Smooth muscle cell (in vitro differentiated cells): ENCODE measurements around the gene MISP. TPM values are rescaled to one million over a fixed set of nuclear protein-coding genes. Genes with fewer than 3 reads are reported as not detected.

Experiments
- DNase-seq: peaks from one replicate; lab custom pipeline; 2025; ENCODE audit not compliant: unreplicated experiment; lab: John Stamatoyannopoulos, UW
- H2AFZ ChIP-seq: fragments of 200-600 bp; sonication (generic); 2 replicates; pipeline ENCODE4 v1.6.0; 2016; ENCODE audit warnings: antibody characterized with exemption, low read depth, mild to moderate bottlenecking
- H3F3A ChIP-seq: fragments of 200-600 bp; sonication (generic); 2 replicates; pipeline ENCODE4 v1.6.0; 2017; ENCODE audit warnings: antibody characterized with exemption, low read depth
- H3K27ac ChIP-seq: fragments of 200-600 bp; sonication (generic); 2 replicates; pipeline ENCODE4 v1.5.1; 2016; ENCODE audit warnings: low read depth, mild to moderate bottlenecking
- H3K27me3 ChIP-seq: fragments of 200-600 bp; sonication (generic); 2 replicates; pipeline ENCODE4 v1.6.1; 2016; ENCODE audit warnings: low read depth, mild to moderate bottlenecking
- H3K36me3 ChIP-seq: fragments of 200-600 bp; sonication (generic); 2 replicates; pipeline ENCODE4 v1.5.1; 2016; ENCODE audit warnings: low read depth
- H3K4me1 ChIP-seq: fragments of 200-600 bp; sonication (generic); 2 replicates; pipeline ENCODE4 v1.5.1; 2016; ENCODE audit warnings: low read depth
- H3K4me2 ChIP-seq: fragments of 200-600 bp; sonication (generic); 2 replicates; pipeline ENCODE4 v1.6.0; 2016; ENCODE audit warnings: mild to moderate bottlenecking
- H3K4me3 ChIP-seq: fragments of 200-600 bp; sonication (generic); 2 replicates; pipeline ENCODE4 v1.5.1; 2016; ENCODE audit warnings: mild to moderate bottlenecking
- H3K79me2 ChIP-seq: fragments of 200-600 bp; sonication (generic); 2 replicates; pipeline ENCODE4 v1.6.0; 2016; ENCODE audit warnings: low read depth, mild to moderate bottlenecking
- H3K9ac ChIP-seq: fragments of 200-600 bp; sonication (generic); 2 replicates; pipeline ENCODE4 v1.6.0; 2016; ENCODE audit warnings: low read depth
- H3K9me3 ChIP-seq: fragments of 200-600 bp; sonication (generic); replicated peaks from 2 replicates; pipeline ENCODE4 v1.5.1; 2016; ENCODE audit warnings: low read depth
- H4K20me1 ChIP-seq: fragments of 200-600 bp; sonication (generic); 2 replicates; pipeline ENCODE4 v1.6.0; 2016; ENCODE audit warnings: low read depth
- WGBS: methylation state at CpG from one replicate; pipeline ENCODE4 v1.1.7; 2016; ENCODE audit warnings: low lambda C conversion rate; 5-methylcytosine and 5-hydroxymethylcytosine counted together
- polyA plus RNA-seq: library from polyadenylated mRNA; unstranded; fragments of >200 nt; fragmentation: Nextera tagmentation; extraction: Ambion mirVana; gene quantifications from 2 replicates; pipeline ENCODE4 v1.2.1, GENCODE V29; 2016
- total RNA-seq: library from RNA; depleted of rRNA; stranded (reverse); fragments of >200 nt; gene quantifications from 2 replicates; pipeline ENCODE4 v1.2.3, GENCODE V29; 2014
- TF ChIP-seq, protein P1 (sequence below): fragments of 200-600 bp; sonication (generic); IDR thresholded peaks from 2 replicates; pipeline ENCODE4 v1.5.1; 2017; ENCODE audit warnings: borderline replicate concordance, mild to moderate bottlenecking, antibody characterized with exemption; ENCODE audit not compliant: insufficient read depth, poor library complexity, severe bottlenecking

MISP gene
- total and polyA plus RNA-seq, 2 experiments from 2014 or later, result 1.2 to 1.7 TPM

DNA sequence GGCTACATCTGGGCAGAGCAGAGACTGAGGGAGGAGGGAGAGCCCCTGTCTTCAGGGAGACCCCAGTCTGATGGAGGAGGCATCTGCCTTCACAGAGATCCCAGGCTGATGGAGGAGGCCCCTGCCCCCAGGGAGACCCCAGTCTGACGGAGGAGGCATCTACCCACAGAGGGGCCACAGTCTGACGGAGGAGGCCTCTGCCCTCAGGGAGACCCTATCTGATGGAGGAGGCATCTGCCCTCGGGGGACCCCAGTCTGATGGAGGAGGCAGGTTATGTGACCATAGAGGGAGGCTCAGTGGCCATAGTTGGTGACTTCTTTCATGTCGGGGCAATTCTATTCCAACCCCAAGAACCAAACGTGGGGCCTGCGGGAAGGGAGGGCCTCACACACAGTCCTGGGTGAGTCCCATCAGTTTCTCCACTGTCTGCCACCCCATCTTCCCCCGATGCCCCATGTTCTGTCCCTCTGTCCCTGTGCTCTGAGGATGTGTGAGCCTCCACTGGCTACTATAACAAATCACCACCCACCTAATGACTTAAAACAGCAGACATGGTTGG lies 14.3 kb downstream of the MISP start:
- Histone ChIP-seq H3F3A (peaks cover 4% of the 10 kb centered on the region), H3K9me3 (no peaks in the 10 kb centered on the region), H3K4me2 (no peak overlapping the region), H3K27ac (no peak overlapping the region), H3K4me1 (no peaks in the 10 kb centered on the region), H3K79me2 (no peaks in the 10 kb centered on the region), H2AFZ (no peak overlapping the region), H3K36me3 (no peaks in the 10 kb centered on the region), H4K20me1 (no peaks in the 10 kb centered on the region), H3K27me3 (no peaks in the 10 kb centered on the region), H3K9ac (no peak overlapping the region), H3K4me3 (no peak overlapping the region)
- no peak for DNase-seq
- TF ChIP-seq, protein P1, sequence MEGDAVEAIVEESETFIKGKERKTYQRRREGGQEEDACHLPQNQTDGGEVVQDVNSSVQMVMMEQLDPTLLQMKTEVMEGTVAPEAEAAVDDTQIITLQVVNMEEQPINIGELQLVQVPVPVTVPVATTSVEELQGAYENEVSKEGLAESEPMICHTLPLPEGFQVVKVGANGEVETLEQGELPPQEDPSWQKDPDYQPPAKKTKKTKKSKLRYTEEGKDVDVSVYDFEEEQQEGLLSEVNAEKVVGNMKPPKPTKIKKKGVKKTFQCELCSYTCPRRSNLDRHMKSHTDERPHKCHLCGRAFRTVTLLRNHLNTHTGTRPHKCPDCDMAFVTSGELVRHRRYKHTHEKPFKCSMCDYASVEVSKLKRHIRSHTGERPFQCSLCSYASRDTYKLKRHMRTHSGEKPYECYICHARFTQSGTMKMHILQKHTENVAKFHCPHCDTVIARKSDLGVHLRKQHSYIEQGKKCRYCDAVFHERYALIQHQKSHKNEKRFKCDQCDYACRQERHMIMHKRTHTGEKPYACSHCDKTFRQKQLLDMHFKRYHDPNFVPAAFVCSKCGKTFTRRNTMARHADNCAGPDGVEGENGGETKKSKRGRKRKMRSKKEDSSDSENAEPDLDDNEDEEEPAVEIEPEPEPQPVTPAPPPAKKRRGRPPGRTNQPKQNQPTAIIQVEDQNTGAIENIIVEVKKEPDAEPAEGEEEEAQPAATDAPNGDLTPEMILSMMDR, result no peak
- 93% methylated on average over 7 of the region's 7 CpGs for WGBS

GRCh38 chr19:768424-768823 lies 17.5 kb downstream of the MISP start:
- Histone ChIP-seq H3K27ac (peak overlapping the region; percentile 78), H3K4me1 (no peaks in the 10 kb centered on the region), H3K9me3 (no peaks in the 10 kb centered on the region), H3K36me3 (no peaks in the 10 kb centered on the region), H4K20me1 (no peaks in the 10 kb centered on the region), H3K4me3 (no peak overlapping the region), H3F3A (peaks cover 4% of the 10 kb centered on the region), H3K27me3 (no peaks in the 10 kb centered on the region), H3K79me2 (no peaks in the 10 kb centered on the region), H2AFZ (no peak overlapping the region), H3K4me2 (peak overlapping the region; percentile 28), H3K9ac (no peak overlapping the region)
- 7% methylated on average over 14 of the region's 14 CpGs for WGBS
- DNase-seq, result peak; percentile 29
- TF ChIP-seq, protein P1, result no peak

GRCh38 chr19:769616-770015 lies 18.7 kb downstream of the MISP start:
- no peak overlapping the region for H3K4me3 ChIP-seq
- H3K27me3 ChIP-seq, result no peaks in the 10 kb centered on the region
- H3K9ac ChIP-seq, result no peak overlapping the region
- no peak for DNase-seq
- 94% methylated on average over 6 of the region's 6 CpGs for WGBS
- H3K4me1 ChIP-seq, result no peaks in the 10 kb centered on the region
- H3K79me2 ChIP-seq, result no peaks in the 10 kb centered on the region
- TF ChIP-seq, protein P1, result no peak
- no peak overlapping the region for H3K4me2 ChIP-seq
- no peak overlapping the region for H3K27ac ChIP-seq
- H3F3A ChIP-seq, result peaks cover 4% of the 10 kb centered on the region
- H3K36me3 ChIP-seq, result no peaks in the 10 kb centered on the region
- no peaks in the 10 kb centered on the region for H3K9me3 ChIP-seq
- no peak overlapping the region for H2AFZ ChIP-seq
- H4K20me1 ChIP-seq, result no peaks in the 10 kb centered on the region

DNA sequence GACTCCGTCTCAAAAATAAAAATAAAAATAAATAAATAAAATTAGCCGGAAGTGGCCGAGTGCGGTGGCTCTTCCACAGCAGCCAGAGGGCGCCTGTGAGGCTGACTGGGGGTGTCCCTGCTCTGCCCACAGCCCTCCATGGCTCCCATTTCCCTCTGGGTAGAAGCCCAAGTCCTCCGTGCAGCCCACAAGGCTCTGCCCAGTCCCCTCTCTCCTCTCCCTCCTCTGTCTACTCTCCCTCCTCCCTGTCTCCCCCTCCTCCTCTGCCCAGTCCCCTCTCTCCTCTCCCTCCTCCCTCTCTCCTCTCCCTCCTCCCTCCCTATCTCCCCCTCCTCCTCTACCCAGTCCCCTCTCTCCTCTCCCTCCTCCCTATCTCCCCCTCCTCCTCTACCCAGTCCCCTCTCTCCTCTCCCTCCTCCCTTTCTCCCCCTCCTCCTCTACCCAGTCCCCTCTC lies 20.4 kb downstream of the MISP start:
- no peaks in the 10 kb centered on the region for H3K27me3 ChIP-seq
- 68% methylated on average over 5 of the region's 6 CpGs for WGBS
- H3K36me3 ChIP-seq, result no peaks in the 10 kb centered on the region
- no peak overlapping the region for H3K27ac ChIP-seq
- H3F3A ChIP-seq, result peaks cover 4% of the 10 kb centered on the region
- H3K9me3 ChIP-seq, result no peaks in the 10 kb centered on the region
- no peak overlapping the region for H3K4me3 ChIP-seq
- TF ChIP-seq, protein P1, result peak; percentile 54
- H4K20me1 ChIP-seq, result no peaks in the 10 kb centered on the region
- no peak overlapping the region for H3K4me2 ChIP-seq
- H3K9ac ChIP-seq, result no peak overlapping the region
- H3K79me2 ChIP-seq, result no peaks in the 10 kb centered on the region
- H3K4me1 ChIP-seq, result no peaks in the 10 kb centered on the region
- no peak for DNase-seq
- H2AFZ ChIP-seq, result no peak overlapping the region
